ENCODE data around the gene CLSTN3.

- TF ChIP-seq CTCF (IDR thresholded peaks at IDR 0.05) (no peak), POLR2A (IDR thresholded peaks at IDR 0.05) (no peak)
Observed at GRCh38 chr12:7116916-7117315, 13.3 kb upstream of the CLSTN3 start.

All from testis (tissue), 2 donors.